SH-SY5Y (cell line): ENCODE measurements around the gene SAG.

Experiments used
- GATA2 ChIP-seq: IDR thresholded peaks from 2 replicates; pipeline ENCODE4 v1.6.1; 2011; ENCODE audit warnings: mild to moderate bottlenecking, low read depth, low read length
- GATA3 ChIP-seq: IDR thresholded peaks from 2 replicates; pipeline ENCODE4 v1.6.1; 2011; ENCODE audit warnings: low read depth, mild to moderate bottlenecking, low read length, moderate library complexity

DNA sequence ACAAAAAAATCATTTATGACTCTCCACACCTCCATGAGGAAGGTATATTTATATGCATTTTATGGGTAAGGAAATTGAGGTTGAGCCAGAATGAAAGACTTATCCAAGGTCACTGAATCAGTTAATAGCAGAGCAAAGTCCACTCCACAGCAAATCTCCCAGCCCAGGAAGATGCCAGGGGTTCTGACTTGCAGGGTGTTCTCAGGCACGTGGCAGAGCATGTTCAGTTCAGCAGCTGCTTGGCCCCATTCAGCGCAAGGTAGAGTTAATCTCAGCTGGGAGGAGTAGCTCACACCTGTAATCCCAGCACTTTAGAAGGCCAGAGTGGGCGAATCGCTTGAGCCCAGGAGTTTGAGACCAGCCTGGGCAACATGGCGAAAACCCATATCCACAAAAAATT lies 28.9 kb downstream of the SAG start:
- TF ChIP-seq GATA3 (no peak), GATA2 (no peak)
